HEK293 (cell line): ENCODE measurements around the gene AHRR.

Experiments used
- CTCF ChIA-PET: fragments of 350-600 bp; formaldehyde crosslinking; extraction: SDS; loops from one replicate; lab custom pipeline; 2021; ENCODE audit warnings: antibody characterized with exemption; lab: Yijun Ruan, JAX
- POLR2A ChIA-PET: fragments of 300-600 bp; formaldehyde crosslinking; extraction: SDS; loops from one replicate; lab custom pipeline; 2020; ENCODE audit warnings: antibody characterized with exemption, inconsistent platforms; lab: Yijun Ruan, JAX
- H3K27ac ChIP-seq: fragments of 200-500 bp; sonication (Bioruptor generic); 2 replicates; pipeline ENCODE4 v1.5.1; 2014; ENCODE audit warnings: low read depth, low read length, control low read depth, inconsistent platforms; ENCODE audit errors: extremely low read depth
- H3K36me3 ChIP-seq, 2 experiments: fragments of 200-500 bp in 1 of 2; sonication (Bioruptor generic) in 1 of 2; 1 replicate in 1 of 2; 2 replicates in 1 of 2; pipeline ENCODE4 v1.5.1; 2014 to 2017; ENCODE audit warnings: inconsistent platforms in 2 of 2, low read length in 2 of 2; ENCODE audit not compliant: control insufficient read depth in 2 of 2, insufficient read depth in 1 of 2
- H3K4me1 ChIP-seq: fragments of 200-500 bp; sonication (Bioruptor generic); 2 replicates; pipeline ENCODE4 v1.5.1; 2014; ENCODE audit warnings: mild to moderate bottlenecking, low read length, inconsistent platforms; ENCODE audit not compliant: control insufficient read depth, insufficient read depth
- H3K4me3 ChIP-seq: 2 replicates; pipeline ENCODE4 v1.5.1; 2011; ENCODE audit warnings: low read depth, mild to moderate bottlenecking, control low read depth, low read length, moderate library complexity
- H3K9me3 ChIP-seq: fragments of 200-500 bp; sonication (Bioruptor generic); 2 replicates; pipeline ENCODE4 v1.5.1; 2014; ENCODE audit warnings: low read depth, low read length, inconsistent platforms; ENCODE audit not compliant: control insufficient read depth, insufficient read depth
- BCL11A ChIP-seq: fragments of 450-650 bp; formaldehyde crosslinking; IDR thresholded peaks from 2 replicates; pipeline ENCODE4 v1.5.1; 2016; ENCODE audit warnings: low read depth, missing biosample characterization, missing genetic modification characterization
- EGR2 ChIP-seq: fragments of 450-650 bp; formaldehyde crosslinking; IDR thresholded peaks from 2 replicates; pipeline ENCODE4 v1.5.1; 2016; ENCODE audit warnings: low read depth, missing biosample characterization, missing genetic modification characterization
- HOXD13 ChIP-seq: sonication (generic); formaldehyde crosslinking; IDR thresholded peaks from 2 replicates; pipeline ENCODE4 v1.8.0; 2022; ENCODE audit warnings: missing genetic modification reagents, borderline replicate concordance
- KLF10 ChIP-seq: fragments of 450-650 bp; IDR thresholded peaks from 2 replicates; pipeline ENCODE4 v1.5.1; 2018; ENCODE audit warnings: missing biosample characterization, mild to moderate bottlenecking, missing genetic modification characterization
- KLF9 ChIP-seq: fragments of 450-650 bp; formaldehyde crosslinking; IDR thresholded peaks from 2 replicates; pipeline ENCODE4 v1.5.1; 2016; ENCODE audit warnings: missing biosample characterization, missing genetic modification characterization, low read depth
- OVOL3 ChIP-seq: fragments of 450-650 bp; formaldehyde crosslinking; IDR thresholded peaks from 2 replicates; pipeline ENCODE4 v1.5.1; 2016; ENCODE audit warnings: missing biosample characterization, missing genetic modification characterization
- RBAK ChIP-seq: fragments of 450-650 bp; formaldehyde crosslinking; IDR thresholded peaks from 2 replicates; pipeline ENCODE4 v1.5.1; 2016; ENCODE audit warnings: missing biosample characterization, missing genetic modification characterization
- SCRT1 ChIP-seq: fragments of 450-650 bp; formaldehyde crosslinking; IDR thresholded peaks from 2 replicates; pipeline ENCODE4 v1.5.1; 2016; ENCODE audit warnings: missing biosample characterization, missing genetic modification characterization, borderline replicate concordance
- WT1 ChIP-seq: fragments of 450-650 bp; formaldehyde crosslinking; IDR thresholded peaks from 2 replicates; pipeline ENCODE4 v1.5.1; 2016; ENCODE audit warnings: missing biosample characterization, missing genetic modification characterization
- ZBTB20 ChIP-seq: fragments of 450-650 bp; formaldehyde crosslinking; IDR thresholded peaks from 2 replicates; pipeline ENCODE4 v1.5.1; 2016; ENCODE audit warnings: missing biosample characterization, missing genetic modification characterization
- ZBTB48 ChIP-seq: fragments of 450-650 bp; formaldehyde crosslinking; IDR thresholded peaks from 2 replicates; pipeline ENCODE4 v1.5.1; 2016; ENCODE audit warnings: missing biosample characterization, missing genetic modification characterization
- ZFHX2 ChIP-seq: fragments of 450-650 bp; formaldehyde crosslinking; conservative IDR thresholded peaks from 2 replicates; pipeline ENCODE4 v1.5.1; 2016; ENCODE audit warnings: missing biosample characterization, missing genetic modification characterization
- ZFP41 ChIP-seq: fragments of 450-650 bp; formaldehyde crosslinking; IDR thresholded peaks from 2 replicates; pipeline ENCODE4 v1.5.1; 2016; ENCODE audit warnings: missing biosample characterization, missing genetic modification characterization, borderline replicate concordance
- ZNF184 ChIP-seq: fragments of 450-650 bp; IDR thresholded peaks from 2 replicates; pipeline ENCODE4 v1.5.1; 2018; ENCODE audit warnings: missing biosample characterization, mild to moderate bottlenecking, missing genetic modification characterization
- ZNF37A ChIP-seq: fragments of 450-650 bp; IDR thresholded peaks from 2 replicates; pipeline ENCODE4 v1.5.1; 2018; ENCODE audit warnings: missing biosample characterization, missing genetic modification characterization
- ZNF514 ChIP-seq: fragments of 450-650 bp; formaldehyde crosslinking; IDR thresholded peaks from 2 replicates; pipeline ENCODE4 v1.5.1; 2016; ENCODE audit warnings: missing biosample characterization, missing genetic modification characterization
- ZNF660 ChIP-seq: fragments of 450-650 bp; IDR thresholded peaks from 2 replicates; pipeline ENCODE4 v1.5.1; 2018; ENCODE audit warnings: missing biosample characterization, mild to moderate bottlenecking, missing genetic modification characterization
- ZNF747 ChIP-seq: fragments of 450-650 bp; formaldehyde crosslinking; IDR thresholded peaks from 2 replicates; pipeline ENCODE4 v1.5.1; 2016; ENCODE audit warnings: missing biosample characterization, missing genetic modification characterization
- ZSCAN30 ChIP-seq: fragments of 450-650 bp; IDR thresholded peaks from 2 replicates; pipeline ENCODE4 v1.5.1; 2018; ENCODE audit warnings: missing biosample characterization, mild to moderate bottlenecking, missing genetic modification characterization, moderate library complexity
- TF ChIP-seq, protein P1 (sequence below): fragments of 450-650 bp; formaldehyde crosslinking; IDR thresholded peaks from 2 replicates; pipeline ENCODE4 v1.5.1; 2017; ENCODE audit warnings: missing biosample characterization, missing genetic modification characterization
- TF ChIP-seq, protein P2 (sequence below): sonication (generic); formaldehyde crosslinking; IDR thresholded peaks from 2 replicates; pipeline ENCODE4 v1.8.1; 2022; ENCODE audit warnings: mild to moderate bottlenecking, moderate library complexity, missing genetic modification reagents
- TF ChIP-seq, protein P3 (sequence below): fragments of 450-650 bp; formaldehyde crosslinking; IDR thresholded peaks from 2 replicates; pipeline ENCODE4 v1.5.1; 2016; ENCODE audit warnings: missing biosample characterization, missing genetic modification characterization

AHRR gene

DNA sequence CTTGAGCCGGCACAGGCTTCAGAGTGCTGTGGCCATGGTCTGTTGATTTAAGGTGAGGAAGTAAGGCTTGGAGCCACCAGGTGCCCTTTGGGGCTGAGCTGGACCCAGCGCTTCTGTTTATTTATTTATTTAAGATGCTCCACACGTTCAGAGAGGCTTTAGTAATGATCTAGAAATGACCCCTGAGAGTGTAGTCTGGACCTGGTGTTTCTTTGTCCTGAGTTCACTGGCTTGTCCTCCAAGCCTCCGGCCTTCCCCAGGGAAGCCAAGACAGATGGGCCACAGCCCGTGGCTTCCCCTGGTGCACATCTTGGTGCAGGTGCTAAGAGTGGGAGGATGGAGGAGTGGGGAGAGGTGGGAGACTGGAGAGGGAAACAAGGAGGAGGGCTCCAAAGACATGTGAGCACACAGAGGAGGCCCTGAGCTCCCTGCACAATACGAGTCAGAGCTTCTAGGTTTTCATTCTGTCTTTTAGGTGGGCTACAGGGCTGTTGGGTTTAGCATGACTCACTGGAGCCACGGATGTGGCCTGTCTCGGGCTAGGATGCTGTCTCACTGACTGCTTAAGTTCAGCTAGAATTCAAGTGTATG is 56.9 kb downstream of the AHRR start:
- Histone ChIP-seq H3K4me3 (no peak overlapping the region), H3K36me3 (no peaks in the 10 kb centered on the region), H3K9me3 (peaks cover 3% of the 10 kb centered on the region; the same call in 1 of the 2 replicates), H3K27ac (no peak overlapping the region), H3K4me1 (peaks cover 10% of the 10 kb centered on the region)
- ChIA-PET POLR2A (no interaction called here), CTCF (interaction anchor here (0.5 to 1.1 kb wide), 2 partner anchors 38 to 68 kb away, joined by 3 to 4 read pairs; no protein-coding TSS in a partner anchor)
- TF ChIP-seq OVOL3 (no peak), EGR2 (tag by site-specific recombination) (peak; percentile 91), ZFHX2 (peak; percentile 92)
- TF ChIP-seq, protein P1, sequence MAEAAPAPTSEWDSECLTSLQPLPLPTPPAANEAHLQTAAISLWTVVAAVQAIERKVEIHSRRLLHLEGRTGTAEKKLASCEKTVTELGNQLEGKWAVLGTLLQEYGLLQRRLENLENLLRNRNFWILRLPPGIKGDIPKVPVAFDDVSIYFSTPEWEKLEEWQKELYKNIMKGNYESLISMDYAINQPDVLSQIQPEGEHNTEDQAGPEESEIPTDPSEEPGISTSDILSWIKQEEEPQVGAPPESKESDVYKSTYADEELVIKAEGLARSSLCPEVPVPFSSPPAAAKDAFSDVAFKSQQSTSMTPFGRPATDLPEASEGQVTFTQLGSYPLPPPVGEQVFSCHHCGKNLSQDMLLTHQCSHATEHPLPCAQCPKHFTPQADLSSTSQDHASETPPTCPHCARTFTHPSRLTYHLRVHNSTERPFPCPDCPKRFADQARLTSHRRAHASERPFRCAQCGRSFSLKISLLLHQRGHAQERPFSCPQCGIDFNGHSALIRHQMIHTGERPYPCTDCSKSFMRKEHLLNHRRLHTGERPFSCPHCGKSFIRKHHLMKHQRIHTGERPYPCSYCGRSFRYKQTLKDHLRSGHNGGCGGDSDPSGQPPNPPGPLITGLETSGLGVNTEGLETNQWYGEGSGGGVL (tag by site-specific recombination), result peak; percentile 75

DNA sequence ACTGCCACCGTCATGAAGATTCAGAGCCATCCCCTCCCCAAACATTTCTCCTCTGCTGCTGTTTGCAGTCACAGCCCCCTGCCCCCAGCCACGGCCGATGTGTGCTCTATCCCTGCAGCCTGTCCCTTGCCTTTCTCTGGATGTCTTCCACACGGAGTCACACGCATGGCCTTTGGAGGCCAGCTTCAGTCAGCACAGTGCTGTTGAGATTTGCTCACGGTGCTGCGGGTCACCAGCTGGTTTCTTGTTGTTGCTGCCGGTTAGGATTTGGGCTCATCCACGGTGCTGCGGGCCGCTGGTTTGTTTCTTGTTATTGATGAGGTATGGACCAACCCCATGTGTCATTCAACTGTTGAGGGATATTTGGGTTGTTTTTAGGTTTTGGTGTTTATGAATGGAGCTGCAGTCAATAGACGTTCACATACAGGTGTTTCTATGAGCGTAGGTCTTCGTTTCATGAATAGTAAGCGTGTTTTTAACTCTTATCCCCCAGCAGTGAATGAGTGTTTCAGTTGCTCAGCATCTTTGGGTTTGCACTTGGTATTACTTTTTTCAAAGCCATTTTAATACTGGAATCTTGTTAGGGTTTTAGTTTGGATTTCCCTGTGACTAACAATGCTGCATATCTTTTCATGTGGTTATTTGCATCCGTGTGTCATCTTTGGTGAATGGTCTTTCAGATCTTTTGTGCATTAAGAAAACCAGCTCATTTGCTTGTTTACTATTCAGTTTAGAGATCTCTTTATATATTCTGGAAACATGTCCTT is 57.6 kb downstream of the AHRR start:
- Histone ChIP-seq H3K36me3 (no peaks in the 10 kb centered on the region), H3K9me3 (peaks cover 3% of the 10 kb centered on the region; the same call in 1 of the 2 replicates), H3K4me3 (no peak overlapping the region), H3K4me1 (peaks cover 6% of the 10 kb centered on the region), H3K27ac (no peak overlapping the region)
- POLR2A ChIA-PET, result no interaction called here
- no peak for TF ChIP-seq KLF10
- TF ChIP-seq WT1 (tag by site-specific recombination), result no peak
- TF ChIP-seq, protein P2, sequence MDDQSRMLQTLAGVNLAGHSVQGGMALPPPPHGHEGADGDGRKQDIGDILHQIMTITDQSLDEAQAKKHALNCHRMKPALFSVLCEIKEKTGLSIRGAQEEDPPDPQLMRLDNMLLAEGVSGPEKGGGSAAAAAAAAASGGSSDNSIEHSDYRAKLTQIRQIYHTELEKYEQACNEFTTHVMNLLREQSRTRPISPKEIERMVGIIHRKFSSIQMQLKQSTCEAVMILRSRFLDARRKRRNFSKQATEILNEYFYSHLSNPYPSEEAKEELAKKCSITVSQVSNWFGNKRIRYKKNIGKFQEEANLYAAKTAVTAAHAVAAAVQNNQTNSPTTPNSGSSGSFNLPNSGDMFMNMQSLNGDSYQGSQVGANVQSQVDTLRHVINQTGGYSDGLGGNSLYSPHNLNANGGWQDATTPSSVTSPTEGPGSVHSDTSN (CRISPR knock-in tag), result no peak
- no peak for TF ChIP-seq ZSCAN30 (tag by site-specific recombination)
- TF ChIP-seq ZFP41 (tag by site-specific recombination), result no peak
- TF ChIP-seq, all 188 proteins: peak for 0
- CTCF ChIA-PET, result interaction anchor here (0.5 kb wide), 1 partner anchor 39 kb away, joined by 3 read pairs; no protein-coding TSS in a partner anchor

DNA sequence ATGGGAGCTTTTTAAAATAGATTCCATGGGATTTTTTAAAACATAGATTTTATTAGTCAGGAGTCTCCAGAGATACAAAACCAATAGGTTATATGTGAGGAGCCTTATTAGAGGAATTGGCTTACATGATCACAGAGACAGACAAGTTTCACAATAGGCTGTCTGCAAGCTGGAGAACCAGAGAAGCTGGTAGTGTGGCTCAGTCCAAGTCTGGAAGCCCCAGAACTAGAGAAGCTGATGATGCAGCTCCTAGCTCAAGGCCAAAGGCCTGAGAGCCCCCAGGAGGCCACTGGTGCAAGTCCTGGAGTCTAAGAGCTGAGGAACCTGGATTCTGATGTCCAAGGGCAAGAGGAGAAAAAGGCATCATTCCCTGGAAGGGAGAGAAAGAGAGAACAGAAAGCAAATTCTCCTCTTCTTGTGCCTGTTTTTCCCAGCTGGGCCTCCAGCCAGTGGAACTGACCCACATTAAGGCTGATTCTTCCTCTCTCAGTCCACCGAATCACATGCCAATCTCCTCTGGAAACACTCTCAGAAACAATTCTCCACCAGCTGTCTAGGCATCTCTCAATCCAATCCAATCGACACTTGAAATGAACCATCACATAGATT is 59.3 kb downstream of the AHRR start:
- H3K4me3 ChIP-seq, result no peak overlapping the region
- no peak overlapping the region for H3K27ac ChIP-seq
- POLR2A ChIA-PET, result no interaction called here
- TF ChIP-seq SCRT1 (tag by site-specific recombination) (no peak), ZNF514 (no peak), KLF9 (tag by site-specific recombination) (no peak), RBAK (no peak), ZNF660 (tag by site-specific recombination) (no peak), HOXD13 (CRISPR knock-in tag) (no peak), ZBTB20 (tag by site-specific recombination) (no peak), ZNF184 (tag by site-specific recombination) (no peak), ZNF37A (no peak), BCL11A (tag by site-specific recombination) (no peak), ZNF747 (tag by site-specific recombination) (no peak), ZBTB48 (tag by site-specific recombination) (no peak)
- TF ChIP-seq, protein P3, sequence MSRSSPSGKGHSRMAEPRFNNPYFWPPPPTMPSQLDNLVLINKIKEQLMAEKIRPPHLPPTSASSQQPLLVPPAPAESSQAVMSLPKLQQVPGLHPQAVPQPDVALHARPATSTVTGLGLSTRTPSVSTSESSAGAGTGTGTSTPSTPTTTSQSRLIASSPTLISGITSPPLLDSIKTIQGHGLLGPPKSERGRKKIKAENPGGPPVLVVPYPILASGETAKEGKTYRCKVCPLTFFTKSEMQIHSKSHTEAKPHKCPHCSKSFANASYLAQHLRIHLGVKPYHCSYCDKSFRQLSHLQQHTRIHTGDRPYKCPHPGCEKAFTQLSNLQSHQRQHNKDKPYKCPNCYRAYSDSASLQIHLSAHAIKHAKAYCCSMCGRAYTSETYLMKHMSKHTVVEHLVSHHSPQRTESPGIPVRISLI, result no peak
- peaks cover 3% of the 10 kb centered on the region; the same call in 1 of the 2 replicates for H3K9me3 ChIP-seq
- H3K4me1 ChIP-seq, result no peaks in the 10 kb centered on the region
- CTCF ChIA-PET, result interaction anchor here (0.6 to 1.0 kb wide), 2 partner anchors 43 to 62 kb away, joined by 4 to 5 read pairs; no protein-coding TSS in a partner anchor
- H3K36me3 ChIP-seq, result peaks cover 0 to 2% of the 10 kb centered on the region in 2 experiments; a peak in 1 of 3 replicates
